Karpas-422 (cell line): ENCODE data around the gene EIF2AK2. TPM values are rescaled to one million over a fixed set of nuclear protein-coding genes. Genes with fewer than 3 reads are reported as not detected.

Experiments
- DNase-seq: peaks from one replicate; pipeline ENCODE4 v3.0.0-alpha.2; 2015
- H2AFZ ChIP-seq: fragments of 200-600 bp; sonication (generic); 2 replicates; pipeline ENCODE4 v1.6.1; 2014; ENCODE audit warnings: antibody characterized with exemption, low read length, mixed read lengths
- H3K27ac ChIP-seq: fragments of 200-600 bp; sonication (generic); 2 replicates; pipeline ENCODE4 v1.5.1; 2014; ENCODE audit warnings: mild to moderate bottlenecking, low read length, moderate library complexity
- H3K27me3 ChIP-seq: fragments of 200-600 bp; sonication (generic); 2 replicates; pipeline ENCODE4 v1.6.1; 2014; ENCODE audit warnings: low read length, mixed read lengths
- H3K36me3 ChIP-seq: fragments of 200-600 bp; sonication (generic); 2 replicates; pipeline ENCODE4 v1.6.1; 2014; ENCODE audit warnings: low read length, mixed read lengths; ENCODE audit not compliant: insufficient read depth
- H3K4me1 ChIP-seq: fragments of 200-600 bp; sonication (generic); 2 replicates; pipeline ENCODE4 v1.6.1; 2014; ENCODE audit warnings: mild to moderate bottlenecking, low read length, mixed read lengths
- H3K4me2 ChIP-seq: fragments of 200-600 bp; sonication (generic); 2 replicates; pipeline ENCODE4 v1.6.1; 2014; ENCODE audit warnings: low read length, low read depth, mild to moderate bottlenecking; ENCODE audit not compliant: poor library complexity, severe bottlenecking
- H3K4me3 ChIP-seq: fragments of 200-600 bp; sonication (generic); 2 replicates; pipeline ENCODE4 v1.5.1; 2014; ENCODE audit warnings: mild to moderate bottlenecking, antibody characterized with exemption, low read length, mixed read lengths
- H3K79me2 ChIP-seq: fragments of 200-600 bp; sonication (generic); 2 replicates; pipeline ENCODE4 v1.6.1; 2014; ENCODE audit warnings: mild to moderate bottlenecking, low read length, mixed read lengths
- H3K9ac ChIP-seq: fragments of 200-600 bp; sonication (generic); 2 replicates; pipeline ENCODE4 v1.6.0; 2014; ENCODE audit warnings: low read length
- H3K9me2 ChIP-seq: fragments of 200-600 bp; sonication (generic), shearing (Covaris generic); replicated peaks from 2 replicates; pipeline ENCODE4 v1.6.0; 2014; ENCODE audit warnings: mild to moderate bottlenecking, low read length, moderate library complexity; ENCODE audit not compliant: insufficient read depth
- H3K9me3 ChIP-seq: fragments of 300-700, 200-600 bp; sonication (generic); 2 replicates; pipeline ENCODE4 v1.6.1; 2014; ENCODE audit warnings: low read length, mixed read lengths
- H4K20me1 ChIP-seq: fragments of 200-600 bp; sonication (generic); 2 replicates; pipeline ENCODE4 v1.6.1; 2014; ENCODE audit warnings: mild to moderate bottlenecking, antibody characterized with exemption, low read length, low read depth; ENCODE audit not compliant: insufficient read depth
- total RNA-seq: library from RNA; depleted of rRNA; stranded (reverse); fragments of >200 nt; shearing (Covaris generic); gene quantifications from 2 replicates; pipeline ENCODE4 v1.2.3, GENCODE V29; 2014; ENCODE audit warnings: low replicate concordance

Gene EIF2AK2
- total RNA-seq, 1 experiment from 2014 or later = 29.3 TPM

DNA sequence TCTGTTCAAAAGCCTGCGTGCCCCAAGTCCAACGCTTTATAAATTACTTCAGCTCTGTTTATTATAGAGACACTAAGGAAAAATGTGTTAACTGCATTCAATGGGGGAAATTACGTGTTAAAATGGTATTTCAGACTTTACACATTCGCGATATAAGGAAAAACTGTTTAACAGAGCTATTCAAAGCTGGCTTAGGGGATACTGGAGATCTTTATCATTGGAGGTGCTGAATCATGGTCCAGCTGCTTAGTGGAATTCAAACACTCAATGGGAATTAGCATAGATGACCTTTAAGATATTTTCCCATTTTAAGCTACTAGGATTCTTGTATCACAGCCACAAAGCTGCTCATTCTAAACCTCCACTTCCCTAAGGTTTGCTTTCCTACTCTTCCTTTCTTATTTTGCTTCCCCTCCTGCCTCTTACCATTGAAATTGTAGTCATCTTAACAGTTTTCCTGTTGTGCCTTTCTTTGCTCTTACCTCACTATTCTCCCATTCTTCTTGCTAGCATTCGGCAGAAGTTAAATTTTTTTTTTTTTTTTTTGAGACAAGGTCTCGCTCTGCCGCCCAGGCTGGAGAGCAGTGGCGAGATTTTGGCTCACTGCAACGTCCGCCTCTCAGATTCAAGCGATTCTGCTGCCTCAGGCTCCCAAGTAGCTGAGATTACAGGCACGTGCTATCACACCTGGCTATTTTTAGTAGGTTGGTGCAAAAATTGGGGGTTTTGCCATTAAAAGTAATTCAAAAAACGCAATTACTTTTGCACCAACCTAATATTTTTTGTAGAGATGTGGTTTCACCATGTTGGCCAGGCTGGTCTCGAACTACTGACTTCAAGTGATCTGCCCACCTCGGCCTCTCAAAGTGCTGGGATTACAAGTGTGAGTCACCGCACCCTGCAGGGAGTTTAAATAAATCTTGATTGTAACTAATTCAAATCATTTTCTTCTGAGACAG lies 25.2 kb upstream of the EIF2AK2 start:
- no peak overlapping the region for H3K4me2 ChIP-seq
- no peak overlapping the region for H3K9ac ChIP-seq
- H3K36me3 ChIP-seq = no peaks in the 10 kb centered on the region
- H3K4me3 ChIP-seq = no peak overlapping the region
- no peak overlapping the region for H3K27ac ChIP-seq
- DNase-seq = no peak
- H3K9me3 ChIP-seq = no peaks in the 10 kb centered on the region
- no peaks in the 10 kb centered on the region for H3K79me2 ChIP-seq
- no peaks in the 10 kb centered on the region for H3K27me3 ChIP-seq
- H4K20me1 ChIP-seq = no peaks in the 10 kb centered on the region
- H3K4me1 ChIP-seq = no peaks in the 10 kb centered on the region
- no peaks in the 10 kb centered on the region for H3K9me2 ChIP-seq
- no peak overlapping the region for H2AFZ ChIP-seq

- no peaks in the 10 kb centered on the region for H3K4me1 ChIP-seq
- H4K20me1 ChIP-seq = no peaks in the 10 kb centered on the region
- H3K4me2 ChIP-seq = no peak overlapping the region
- no peak for DNase-seq
- no peak overlapping the region for H3K4me3 ChIP-seq
- no peaks in the 10 kb centered on the region for H3K9me2 ChIP-seq
- no peaks in the 10 kb centered on the region for H3K27me3 ChIP-seq
- no peaks in the 10 kb centered on the region for H3K9me3 ChIP-seq
- H3K36me3 ChIP-seq = no peaks in the 10 kb centered on the region
- no peak overlapping the region for H3K27ac ChIP-seq
- no peaks in the 10 kb centered on the region for H3K79me2 ChIP-seq
- H3K9ac ChIP-seq = no peak overlapping the region
- no peak overlapping the region for H2AFZ ChIP-seq
Measured at GRCh38 chr2:37180640-37181039, 23.9 kb upstream of the EIF2AK2 start.

DNA sequence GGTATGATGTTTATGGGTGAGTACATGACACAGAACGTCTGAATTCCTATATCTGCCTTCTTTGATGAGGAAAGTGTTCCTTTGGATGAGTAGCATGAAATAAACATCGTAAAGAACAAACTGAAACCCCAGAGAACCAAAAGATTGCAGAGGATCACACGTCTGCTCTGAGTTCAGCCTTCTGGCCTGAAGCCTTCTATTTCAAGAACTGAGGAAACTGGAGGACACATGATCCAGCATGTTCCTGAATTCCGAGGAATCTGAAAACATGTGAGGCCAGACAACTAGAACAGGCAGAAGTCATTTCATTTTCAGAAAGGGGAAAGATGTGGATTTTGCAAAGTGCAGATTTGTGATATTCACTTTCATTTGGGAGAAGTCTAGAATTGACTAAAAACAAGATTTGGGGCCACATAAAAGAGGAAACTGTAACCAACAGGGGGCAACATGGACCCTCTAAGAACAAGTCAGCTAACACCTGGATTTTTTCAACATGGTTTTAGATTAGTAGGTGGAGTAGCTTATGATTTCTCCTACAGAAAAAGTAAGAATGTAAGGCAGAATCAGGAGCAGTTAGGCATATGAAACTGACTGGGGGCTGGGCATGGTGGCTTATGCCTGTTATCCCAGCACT lies 23.3 kb upstream of the EIF2AK2 start:
- peak; percentile 62 for DNase-seq
- no peak overlapping the region for H3K9ac ChIP-seq

GRCh38 chr2:37173741-37174140 lies 17.0 kb upstream of the EIF2AK2 start:
- Histone ChIP-seq H3K9ac (no peak overlapping the region), H3K27ac (no peak overlapping the region), H3K79me2 (no peaks in the 10 kb centered on the region), H4K20me1 (no peaks in the 10 kb centered on the region), H2AFZ (no peak overlapping the region), H3K4me1 (no peaks in the 10 kb centered on the region), H3K4me2 (no peak overlapping the region), H3K9me2 (no peaks in the 10 kb centered on the region), H3K4me3 (no peak overlapping the region), H3K27me3 (no peaks in the 10 kb centered on the region), H3K36me3 (no peaks in the 10 kb centered on the region), H3K9me3 (no peaks in the 10 kb centered on the region)
- DNase-seq = no peak

More for the DNA sequence above, 23.3 kb upstream of the EIF2AK2 start:
- H4K20me1 ChIP-seq = no peaks in the 10 kb centered on the region
- H3K27ac ChIP-seq = no peak overlapping the region
- H2AFZ ChIP-seq = no peak overlapping the region
- no peaks in the 10 kb centered on the region for H3K27me3 ChIP-seq
- H3K4me3 ChIP-seq = no peak overlapping the region
- H3K9me3 ChIP-seq = no peaks in the 10 kb centered on the region
- no peaks in the 10 kb centered on the region for H3K36me3 ChIP-seq
- no peaks in the 10 kb centered on the region for H3K79me2 ChIP-seq
- no peaks in the 10 kb centered on the region for H3K9me2 ChIP-seq
- H3K4me2 ChIP-seq = no peak overlapping the region
- H3K4me1 ChIP-seq = no peaks in the 10 kb centered on the region

GRCh38 chr2:37171624-37171950 lies 14.8 kb upstream of the EIF2AK2 start:
- H3K9me2 ChIP-seq = no peaks in the 10 kb centered on the region
- no peaks in the 10 kb centered on the region for H4K20me1 ChIP-seq
- no peak for DNase-seq
- no peak overlapping the region for H3K9ac ChIP-seq
- no peak overlapping the region for H2AFZ ChIP-seq
- H3K79me2 ChIP-seq = no peaks in the 10 kb centered on the region
- no peaks in the 10 kb centered on the region for H3K9me3 ChIP-seq
- no peaks in the 10 kb centered on the region for H3K27me3 ChIP-seq
- no peak overlapping the region for H3K27ac ChIP-seq
- no peaks in the 10 kb centered on the region for H3K36me3 ChIP-seq
- no peaks in the 10 kb centered on the region for H3K4me1 ChIP-seq
- H3K4me2 ChIP-seq = no peak overlapping the region
- no peak overlapping the region for H3K4me3 ChIP-seq

DNA sequence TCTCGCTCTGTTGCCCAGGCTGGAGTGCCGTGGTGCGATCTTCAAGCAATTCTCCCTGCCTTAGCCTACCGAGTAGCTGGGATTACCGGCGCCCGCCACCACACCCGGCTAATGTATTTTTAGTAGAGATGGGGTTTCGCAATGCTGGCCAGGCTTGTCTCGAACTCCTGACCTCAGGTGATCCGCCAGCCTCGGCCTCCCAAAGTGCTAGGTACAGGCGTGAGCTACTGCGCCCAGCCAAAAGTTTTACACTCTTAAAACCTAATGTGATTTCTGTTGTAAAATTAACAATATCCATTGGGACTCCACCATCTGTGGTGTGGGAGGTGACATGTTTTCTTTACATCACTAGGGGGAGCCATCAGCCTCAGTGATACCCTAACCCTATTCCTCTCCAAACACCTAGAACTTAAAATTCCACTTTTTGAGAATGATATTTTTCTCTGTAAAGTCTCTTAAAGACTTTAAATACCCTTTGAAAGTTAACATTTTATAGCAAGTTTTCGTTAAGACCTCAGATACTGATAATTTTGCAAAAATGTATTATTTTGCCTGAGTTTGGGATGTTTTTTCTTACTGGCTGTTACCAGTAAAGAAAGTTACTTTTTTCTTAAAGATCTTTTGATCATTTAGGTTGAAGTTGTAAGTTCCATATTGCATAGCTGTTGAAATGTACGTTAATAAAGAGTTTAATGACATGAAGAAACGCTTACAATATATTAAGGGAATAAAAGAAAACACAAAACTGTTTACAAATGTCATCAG lies 11.6 kb upstream of the EIF2AK2 start:
- Histone ChIP-seq H3K4me1 (no peaks in the 10 kb centered on the region), H3K9me2 (no peaks in the 10 kb centered on the region), H3K27ac (no peak overlapping the region), H3K79me2 (no peaks in the 10 kb centered on the region), H2AFZ (no peak overlapping the region), H3K4me2 (no peak overlapping the region), H3K27me3 (no peaks in the 10 kb centered on the region; the same call in 1 of the 2 replicates), H3K9me3 (peaks cover 12% of the 10 kb centered on the region), H4K20me1 (no peaks in the 10 kb centered on the region), H3K9ac (no peak overlapping the region), H3K4me3 (no peak overlapping the region), H3K36me3 (no peaks in the 10 kb centered on the region)
- DNase-seq = peak; percentile 80

DNA sequence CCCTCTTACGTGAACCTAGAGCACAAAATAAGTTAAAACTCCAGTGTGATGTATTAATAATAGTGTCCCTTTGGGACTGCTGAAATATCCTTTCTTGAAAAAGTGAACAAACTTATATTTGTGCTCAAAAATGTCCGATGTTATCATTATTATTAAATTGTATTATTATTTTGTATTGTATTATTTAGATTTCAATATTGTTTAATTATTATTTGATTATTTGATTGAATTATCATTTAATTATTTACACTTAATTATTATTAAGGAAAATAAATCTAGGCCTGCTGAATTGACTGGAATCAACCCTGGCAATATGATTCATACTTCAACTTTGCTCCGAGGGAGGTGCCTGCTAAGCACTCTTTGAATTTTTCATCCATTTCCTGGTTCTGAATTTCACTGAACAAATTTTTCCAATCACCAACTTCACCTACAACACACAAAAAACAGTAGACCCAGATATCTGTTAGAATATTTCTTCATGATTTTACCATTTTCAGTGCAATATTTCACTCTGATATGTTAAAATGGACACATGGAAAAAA lies 10.9 kb upstream of the EIF2AK2 start:
- no peaks in the 10 kb centered on the region; the same call in 1 of the 2 replicates for H3K27me3 ChIP-seq
- no peaks in the 10 kb centered on the region for H3K79me2 ChIP-seq
- H3K9me2 ChIP-seq = no peaks in the 10 kb centered on the region
- no peaks in the 10 kb centered on the region for H3K4me1 ChIP-seq
- H3K9me3 ChIP-seq = peaks cover 12% of the 10 kb centered on the region
- no peaks in the 10 kb centered on the region for H4K20me1 ChIP-seq
- no peak overlapping the region for H3K9ac ChIP-seq
- no peak overlapping the region for H3K4me3 ChIP-seq
- no peak overlapping the region for H3K27ac ChIP-seq
- no peaks in the 10 kb centered on the region for H3K36me3 ChIP-seq
- no peak overlapping the region for H2AFZ ChIP-seq
- H3K4me2 ChIP-seq = no peak overlapping the region
- DNase-seq = no peak

DNA sequence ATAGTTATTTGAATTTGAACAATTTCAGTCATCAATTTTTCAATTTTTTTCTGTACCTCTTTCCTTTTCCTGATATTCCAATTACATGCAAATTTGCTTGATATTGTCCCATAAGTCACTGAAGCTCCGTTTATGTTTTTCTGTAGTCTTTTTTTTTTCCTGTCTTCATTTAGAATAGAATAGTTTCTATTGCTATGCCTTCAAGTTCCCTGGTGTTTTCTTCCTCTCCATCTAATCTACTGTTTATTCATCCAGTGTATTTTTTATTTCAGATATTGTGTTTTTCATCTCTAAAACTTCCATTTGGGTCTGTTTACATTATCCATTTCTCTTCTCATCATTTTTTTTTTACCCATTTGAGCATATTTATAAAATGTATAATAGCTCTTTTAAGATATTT lies 8.0 kb upstream of the EIF2AK2 start:
- Histone ChIP-seq H3K9me2 (no peaks in the 10 kb centered on the region), H4K20me1 (no peaks in the 10 kb centered on the region), H2AFZ (no peak overlapping the region), H3K4me3 (no peak overlapping the region), H3K36me3 (no peaks in the 10 kb centered on the region), H3K27me3 (no peaks in the 10 kb centered on the region; the same call in 1 of the 2 replicates), H3K4me1 (no peaks in the 10 kb centered on the region), H3K79me2 (no peaks in the 10 kb centered on the region), H3K9ac (no peak overlapping the region), H3K27ac (no peak overlapping the region), H3K9me3 (peaks cover 12% of the 10 kb centered on the region), H3K4me2 (no peak overlapping the region)
- DNase-seq = no peak
